CD14-positive monocyte (primary cell): Measurements from ENCODE around the gene MIPOL1. TPM values are rescaled to one million over a fixed set of nuclear protein-coding genes. Genes with fewer than 3 reads are reported as not detected.

ENCODE experiments used
- DNase-seq, 3 donors: peaks; one replicate each; pipeline ENCODE4 v3.0.0-alpha.2; 2011 to 2022
- H2AFZ ChIP-seq: 2 replicates; pipeline ENCODE4 v1.6.0; 2012; ENCODE audit warnings: mild to moderate bottlenecking, low read depth, low read length, inconsistent platforms; ENCODE audit not compliant: insufficient read depth, poor library complexity, severe bottlenecking
- H3K27ac ChIP-seq, 2 donors: 1 replicate in 1 of 2; 2 replicates in 1 of 2; pipeline ENCODE4 v1.5.1; 2012 to 2013; ENCODE audit warnings: low read length in 2 of 2, control low read depth in 1 of 2, inconsistent platforms in 1 of 2, low read depth in 1 of 2, mild to moderate bottlenecking in 1 of 2
- H3K27me3 ChIP-seq, 2 donors: one replicate each; pipeline versions ENCODE4 v1.6.0 to v1.6.1; 2011 to 2013; ENCODE audit warnings: low read length in 2 of 2; ENCODE audit not compliant: control insufficient read depth in 2 of 2, insufficient read depth in 2 of 2
- H3K36me3 ChIP-seq, 2 donors: replicated peaks in 1 of 2; 1 replicate in 1 of 2; 2 replicates in 1 of 2; pipeline versions ENCODE4 v1.5.1 to v1.6.1; 2012 to 2013; ENCODE audit warnings: low read length in 2 of 2, control low read depth in 1 of 2, inconsistent platforms in 1 of 2, mild to moderate bottlenecking in 1 of 2; ENCODE audit not compliant: insufficient read depth in 2 of 2, control insufficient read depth in 1 of 2
- H3K4me1 ChIP-seq, 2 donors: 1 replicate in 1 of 2; 2 replicates in 1 of 2; pipeline versions ENCODE4 v1.5.1 to v1.6.1; 2012 to 2013; ENCODE audit warnings: low read length in 2 of 2, control low read depth in 1 of 2, inconsistent platforms in 1 of 2, mild to moderate bottlenecking in 1 of 2, moderate library complexity in 1 of 2; ENCODE audit not compliant: insufficient read depth in 2 of 2, control insufficient read depth in 1 of 2
- H3K4me2 ChIP-seq: replicated peaks from 2 replicates; pipeline ENCODE3; 2012; ENCODE audit warnings: low read length, moderate library complexity, mild to moderate bottlenecking; ENCODE audit not compliant: poor library complexity, severe bottlenecking; ENCODE audit errors: extremely low read depth
- H3K4me3 ChIP-seq, 3 experiments: fragments of 200-600 bp in 1 of 3; sonication (generic) in 1 of 3; replicated peaks in 1 of 3; 1 replicate in 2 of 3; 2 replicates in 1 of 3; pipeline ENCODE4 v1.5.1; 2011 to 2013; ENCODE audit warnings: low read length in 3 of 3, mild to moderate bottlenecking in 3 of 3, control low read depth in 2 of 3, low read depth in 2 of 3, inconsistent platforms in 1 of 3, moderate library complexity in 1 of 3
- H3K79me2 ChIP-seq: 2 replicates; pipeline ENCODE4 v1.6.0; 2012; ENCODE audit warnings: mild to moderate bottlenecking, control low read depth, inconsistent platforms, low read length, moderate library complexity; ENCODE audit not compliant: insufficient read depth
- H3K9ac ChIP-seq: 2 replicates; pipeline ENCODE4 v1.6.0; 2017; ENCODE audit warnings: low read length, mild to moderate bottlenecking; ENCODE audit not compliant: insufficient read depth, poor library complexity, severe bottlenecking
- H3K9me3 ChIP-seq, 2 donors: replicated peaks in 1 of 2; 1 replicate in 1 of 2; 2 replicates in 1 of 2; pipeline versions ENCODE4 v1.5.1 to v1.6.1; 2012 to 2013; ENCODE audit warnings: low read length in 2 of 2, control low read depth in 1 of 2; ENCODE audit not compliant: control insufficient read depth in 1 of 2, insufficient read depth in 1 of 2
- H4K20me1 ChIP-seq: 2 replicates; pipeline ENCODE4 v1.6.0; 2012; ENCODE audit warnings: mild to moderate bottlenecking, low read length, control low read depth, moderate library complexity; ENCODE audit not compliant: insufficient read depth
- H3K27ac Mint-ChIP-seq, 7 donors: one replicate each; pipeline ENCODE4 v1.8.0; 2020; ENCODE audit warnings: mild to moderate bottlenecking in 7 of 7, mixed read lengths in 7 of 7, moderate library complexity in 6 of 7, inconsistent platforms in 2 of 7
- H3K27me3 Mint-ChIP-seq, 3 donors: one replicate each; pipeline ENCODE4 v1.8.0; 2021 to 2022; ENCODE audit warnings: low read depth in 3 of 3, mild to moderate bottlenecking in 3 of 3, mixed read lengths in 3 of 3, moderate library complexity in 3 of 3, inconsistent platforms in 1 of 3
- H3K36me3 Mint-ChIP-seq, 2 donors: one replicate each; pipeline ENCODE4 v1.8.0; 2020; ENCODE audit warnings: mixed read lengths in 2 of 2, inconsistent platforms in 1 of 2, mild to moderate bottlenecking in 1 of 2
- H3K4me1 Mint-ChIP-seq: one replicate; pipeline ENCODE4 v1.8.0; 2020; ENCODE audit warnings: mild to moderate bottlenecking, mixed read lengths
- H3K4me3 Mint-ChIP-seq, 2 donors: one replicate each; pipeline ENCODE4 v1.8.0; 2020; ENCODE audit warnings: mild to moderate bottlenecking in 2 of 2, mixed read lengths in 2 of 2, moderate library complexity in 1 of 2
- H3K9me3 Mint-ChIP-seq, 7 donors: one replicate each; pipeline ENCODE4 v1.8.0; 2020 to 2022; ENCODE audit warnings: mixed read lengths in 7 of 7, mild to moderate bottlenecking in 6 of 7, moderate library complexity in 6 of 7, inconsistent platforms in 2 of 7
- WGBS: methylation state at CpG from one replicate; pipeline ENCODE4 v1.1.5; 2013; ENCODE audit warnings: missing lambda C conversion rate; ENCODE audit not compliant: insufficient coverage; 5-methylcytosine and 5-hydroxymethylcytosine counted together
- intact Hi-C, 2 donors: fragments of 100-400 bp; cut with micrococcal nuclease; formaldehyde crosslinking; loops; one replicate each; pipeline versions ENCODE4 v1.15.0 to v1.15.1; 2023
- polyA plus RNA-seq, 3 donors: library from polyadenylated mRNA; depleted of rRNA in 1 of 3; unstranded in 2 of 3; stranded (reverse) in 1 of 3; fragments of 300-500 nt in 2 of 3; fragments of >200 nt in 1 of 3; fragmentation: Illumina TruSeq in 2 of 3; gene quantifications; 1 replicate in 2 of 3; 2 replicates in 1 of 3; pipeline ENCODE4 v1.2.3, GENCODE V29; 2012 to 2021
- TF ChIP-seq, protein P1 (sequence below): fragments of 200-600 bp; IDR thresholded peaks from one replicate; pipeline ENCODE4 v1.8.0; 2022; ENCODE audit warnings: antibody characterized with exemption, mild to moderate bottlenecking

Gene MIPOL1
- polyA plus RNA-seq, 3 donors = not detected

DNA sequence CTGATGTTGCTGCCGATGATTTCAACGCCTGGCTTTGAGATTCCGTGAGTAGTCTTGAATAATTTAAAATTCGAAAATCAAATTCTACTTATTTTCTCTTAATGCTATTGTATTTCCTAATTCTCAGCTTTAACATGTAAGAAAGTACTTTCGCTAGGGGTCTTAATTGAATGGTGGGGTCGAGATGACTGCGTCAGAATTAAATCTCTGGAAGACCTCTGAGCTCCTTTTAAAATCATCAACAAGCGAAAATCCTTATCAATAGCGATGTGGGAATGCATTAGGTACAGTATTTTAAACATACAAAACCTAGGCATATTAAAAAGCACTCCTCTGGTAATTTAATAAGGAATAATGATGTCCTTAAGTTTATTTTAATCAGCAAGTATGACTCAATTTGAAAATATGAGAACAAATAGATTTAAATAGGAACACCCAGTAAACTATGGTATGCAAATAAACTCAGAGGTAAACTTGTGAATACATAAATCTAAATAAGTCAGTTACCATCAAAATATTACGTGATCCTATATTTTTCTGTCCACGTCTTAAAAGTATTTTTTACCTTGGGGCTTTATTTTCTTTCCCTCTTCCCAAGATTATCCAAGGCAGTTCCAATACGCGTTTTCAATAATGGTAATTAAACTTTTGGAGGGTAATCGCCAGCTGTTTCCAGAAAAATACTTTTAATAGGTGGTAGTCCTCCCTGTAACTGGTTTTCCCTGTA is 395.9 kb downstream of the MIPOL1 start:
- no peak overlapping the region for H2AFZ ChIP-seq
- peaks cover 9 to 15% of the 10 kb centered on the region in 2 donors for H3K4me1 ChIP-seq
- peak overlapping the region; percentile 53 for H3K4me2 ChIP-seq
- H4K20me1 ChIP-seq = no peaks in the 10 kb centered on the region
- peak overlapping the region in 1 of 2 donors; percentile 84 for H3K4me3 Mint-ChIP-seq
- H3K27ac ChIP-seq = no peak overlapping the region
- H3K9me3 Mint-ChIP-seq = peaks cover 7 to 55% (median 45%) of the 10 kb centered on the region in 7 donors
- H3K27me3 ChIP-seq = peaks cover 82 to 93% of the 10 kb centered on the region in 2 donors
- peaks cover 16% of the 10 kb centered on the region for H3K4me1 Mint-ChIP-seq
- DNase-seq = no peak
- peaks cover 13 to 81% of the 10 kb centered on the region in 2 donors for H3K9me3 ChIP-seq
- H3K27me3 Mint-ChIP-seq = peaks cover 87 to 95% (median 89%) of the 10 kb centered on the region in 3 donors
- H3K79me2 ChIP-seq = no peaks in the 10 kb centered on the region
- intact Hi-C loops = no loop called here
- peak overlapping the region in 1 of 3 experiments; percentile 47 for H3K4me3 ChIP-seq
- peaks cover under 1 to 13% of the 10 kb centered on the region in 2 donors for H3K36me3 Mint-ChIP-seq
- no peak overlapping the region for H3K9ac ChIP-seq
- no peaks in the 10 kb centered on the region for H3K36me3 ChIP-seq
- WGBS = no CpG with 5 or more reads among the region's 14 CpGs
- no peak overlapping the region for H3K27ac Mint-ChIP-seq
- TF ChIP-seq, protein P1, sequence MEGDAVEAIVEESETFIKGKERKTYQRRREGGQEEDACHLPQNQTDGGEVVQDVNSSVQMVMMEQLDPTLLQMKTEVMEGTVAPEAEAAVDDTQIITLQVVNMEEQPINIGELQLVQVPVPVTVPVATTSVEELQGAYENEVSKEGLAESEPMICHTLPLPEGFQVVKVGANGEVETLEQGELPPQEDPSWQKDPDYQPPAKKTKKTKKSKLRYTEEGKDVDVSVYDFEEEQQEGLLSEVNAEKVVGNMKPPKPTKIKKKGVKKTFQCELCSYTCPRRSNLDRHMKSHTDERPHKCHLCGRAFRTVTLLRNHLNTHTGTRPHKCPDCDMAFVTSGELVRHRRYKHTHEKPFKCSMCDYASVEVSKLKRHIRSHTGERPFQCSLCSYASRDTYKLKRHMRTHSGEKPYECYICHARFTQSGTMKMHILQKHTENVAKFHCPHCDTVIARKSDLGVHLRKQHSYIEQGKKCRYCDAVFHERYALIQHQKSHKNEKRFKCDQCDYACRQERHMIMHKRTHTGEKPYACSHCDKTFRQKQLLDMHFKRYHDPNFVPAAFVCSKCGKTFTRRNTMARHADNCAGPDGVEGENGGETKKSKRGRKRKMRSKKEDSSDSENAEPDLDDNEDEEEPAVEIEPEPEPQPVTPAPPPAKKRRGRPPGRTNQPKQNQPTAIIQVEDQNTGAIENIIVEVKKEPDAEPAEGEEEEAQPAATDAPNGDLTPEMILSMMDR = no peak

DNA sequence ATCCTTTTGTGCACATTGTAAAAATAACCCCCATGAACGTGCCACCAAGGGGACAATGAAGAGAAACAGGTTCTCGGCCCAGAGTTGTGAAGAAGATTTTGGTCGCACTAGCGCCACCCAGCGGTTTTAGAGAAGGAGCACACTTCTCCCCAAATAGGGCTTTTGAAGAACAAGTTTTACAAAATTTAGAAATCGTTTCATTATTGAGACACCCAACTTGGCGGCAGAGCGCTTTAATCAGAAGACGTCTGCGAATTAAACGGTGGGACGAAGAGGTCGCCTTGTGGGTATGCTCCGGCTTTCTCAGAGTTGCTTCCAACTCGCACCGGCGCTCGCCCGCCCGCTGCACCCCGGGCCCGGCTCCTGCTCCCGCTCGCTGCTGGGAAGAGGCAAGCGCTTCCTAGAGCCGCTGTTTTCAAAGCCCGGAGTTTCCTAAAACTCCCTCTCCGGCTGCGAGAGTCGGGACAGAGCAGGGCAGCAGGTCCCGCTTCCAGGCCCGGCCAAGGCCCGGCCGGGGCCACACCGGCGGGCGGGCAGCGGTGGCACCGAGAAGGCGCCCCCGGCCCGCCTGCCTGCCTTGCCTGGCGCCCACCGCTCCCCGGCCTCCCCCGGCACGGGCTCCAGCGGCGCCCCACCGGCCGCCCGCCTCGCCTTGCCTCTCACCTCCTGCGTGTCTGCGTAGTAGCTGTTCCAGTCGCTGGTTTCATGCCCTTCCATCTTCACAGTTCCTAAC is 396.7 kb downstream of the MIPOL1 start:
- Histone ChIP-seq H4K20me1 (no peaks in the 10 kb centered on the region), H3K36me3 (no peaks in the 10 kb centered on the region), H3K4me3 (peak overlapping the region in 1 of 3 experiments; percentile 47), H3K27ac (no peak overlapping the region), H3K79me2 (no peaks in the 10 kb centered on the region), H3K4me1 (peaks cover 11 to 15% of the 10 kb centered on the region in 2 donors), H3K4me2 (peak overlapping the region; percentile 53), H2AFZ (peak overlapping the region; percentile 13), H3K9me3 (peaks cover 20 to 81% of the 10 kb centered on the region in 2 donors), H3K27me3 (peaks cover 81 to 93% of the 10 kb centered on the region in 2 donors), H3K9ac (no peak overlapping the region)
- TF ChIP-seq, protein P1 = peak; percentile 51
- Mint-ChIP-seq H3K4me1 (peaks cover 20% of the 10 kb centered on the region), H3K36me3 (peaks cover 4 to 19% of the 10 kb centered on the region in 2 donors), H3K27ac (no peak overlapping the region), H3K27me3 (peaks cover 88 to 95% (median 89%) of the 10 kb centered on the region in 3 donors), H3K4me3 (peak overlapping the region; percentile 69 to 87), H3K9me3 (peaks cover 9 to 58% (median 52%) of the 10 kb centered on the region in 7 donors)
- WGBS = 2% methylated on average over 51 of the region's 56 CpGs
- intact Hi-C loops = no loop called here
- DNase-seq = peak in 2 of 3 donors; percentile 5 to 27
